COLO668 (cell line): ENCODE measurements around the gene LRRC8C.

Experiments used
- DNase-seq: peaks from one replicate; lab custom pipeline; 2025; ENCODE audit not compliant: unreplicated experiment; lab: John Stamatoyannopoulos, UW

The LRRC8C gene

DNA sequence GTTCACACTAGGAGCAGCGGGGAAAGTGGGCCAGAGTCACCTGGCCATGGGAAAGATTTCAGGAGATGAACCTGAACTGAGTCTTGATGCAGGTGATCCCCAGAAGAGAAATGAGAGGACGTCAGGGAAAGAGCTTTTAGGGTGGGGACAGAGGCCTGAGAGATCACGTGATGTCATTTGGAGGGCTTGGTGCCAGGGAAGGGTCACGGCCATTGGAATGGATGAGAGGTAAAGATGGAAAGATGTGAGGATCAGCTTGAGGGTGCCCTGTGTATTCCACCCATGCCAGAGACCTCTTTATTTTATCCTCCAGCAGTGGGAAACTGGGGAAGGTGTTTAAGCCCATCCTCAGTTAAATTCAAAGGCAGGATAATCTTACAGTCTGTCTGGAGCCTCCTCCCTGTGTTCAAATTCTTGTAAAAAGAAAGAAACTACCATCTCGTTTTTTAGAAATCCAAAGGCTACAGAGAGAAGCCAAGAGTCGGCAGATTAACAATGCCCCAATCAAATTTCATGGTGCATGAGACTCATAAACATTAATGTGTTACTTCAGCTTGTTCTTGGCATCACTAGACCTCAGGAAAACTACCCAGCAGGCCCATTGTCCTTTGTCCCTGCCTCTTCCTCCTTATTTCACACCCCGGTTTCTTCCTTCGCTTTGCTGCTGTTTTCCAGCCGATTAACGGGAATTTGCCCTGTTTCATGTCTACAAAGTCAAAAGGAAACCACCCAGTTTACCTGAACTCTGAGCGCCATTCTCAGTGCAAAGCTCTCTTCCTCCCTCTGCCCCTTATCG, 94.8 kb downstream of the LRRC8C start:
- no peak for DNase-seq

DNA sequence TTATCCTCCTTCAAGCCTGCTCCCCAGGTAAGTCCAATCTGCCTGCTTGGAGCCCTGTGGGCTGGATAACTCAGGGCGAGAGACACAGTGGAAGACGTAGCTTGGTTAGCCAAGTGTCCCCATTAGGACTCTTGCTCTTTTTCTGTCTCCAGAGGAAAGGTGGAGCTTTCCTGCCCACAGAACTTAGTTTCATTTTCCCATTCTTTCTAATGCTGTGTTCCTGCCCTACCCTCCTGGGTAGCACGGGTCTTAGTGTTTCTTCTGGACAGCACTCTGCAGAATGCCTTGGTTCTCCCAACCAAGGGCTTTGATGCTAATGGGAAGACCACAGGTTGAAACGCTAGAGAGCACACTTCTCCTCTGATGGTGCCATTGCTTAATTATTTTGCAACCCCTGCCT, 95.5 kb downstream of the LRRC8C start:
- DNase-seq = no peak

DNA sequence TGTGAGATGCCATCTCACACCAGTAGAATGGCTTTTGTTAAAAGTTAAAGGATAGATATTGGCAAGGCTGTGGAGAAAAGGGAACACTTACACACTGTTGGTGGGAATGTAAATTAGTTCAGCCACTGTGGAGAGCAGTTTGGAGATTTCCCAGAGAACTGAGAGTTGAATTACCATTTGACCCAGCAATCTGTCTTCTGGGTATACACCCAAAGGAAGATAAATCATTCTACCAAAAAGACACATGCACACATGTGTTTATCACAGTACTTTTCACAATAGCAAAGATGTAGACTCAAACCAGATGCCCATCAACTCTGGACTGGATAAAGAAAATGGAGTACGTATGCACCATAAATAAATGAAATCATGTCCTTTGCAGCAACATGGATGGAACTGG, 99.3 kb downstream of the LRRC8C start:
- DNase-seq = no peak

DNA sequence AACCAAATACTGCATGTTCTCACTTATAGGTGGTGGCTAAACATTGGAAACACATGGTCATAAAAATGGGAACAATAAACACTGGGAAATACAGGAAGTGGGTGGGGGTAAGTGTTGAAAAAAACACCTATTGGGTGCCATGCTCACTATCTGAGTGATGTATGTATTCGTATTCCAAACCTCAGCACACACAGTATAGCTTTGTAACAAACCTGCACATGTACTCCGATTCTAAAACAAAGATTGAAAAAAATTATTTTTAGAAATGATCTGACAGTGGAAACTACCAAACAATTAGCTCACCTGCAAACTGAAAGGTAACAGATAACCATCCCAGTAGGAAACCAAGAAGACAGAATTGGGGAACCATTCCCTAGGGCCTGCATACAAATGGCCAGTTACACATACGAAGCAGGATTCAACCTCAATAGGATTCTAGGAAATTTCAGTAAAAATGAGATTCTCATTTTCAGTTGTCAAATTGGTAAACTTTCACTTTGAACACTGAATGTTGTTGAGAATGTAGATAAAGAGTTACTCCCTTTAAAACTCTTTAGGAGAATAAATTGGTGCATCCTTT, 99.8 kb downstream of the LRRC8C start:
- no peak for DNase-seq

DNA sequence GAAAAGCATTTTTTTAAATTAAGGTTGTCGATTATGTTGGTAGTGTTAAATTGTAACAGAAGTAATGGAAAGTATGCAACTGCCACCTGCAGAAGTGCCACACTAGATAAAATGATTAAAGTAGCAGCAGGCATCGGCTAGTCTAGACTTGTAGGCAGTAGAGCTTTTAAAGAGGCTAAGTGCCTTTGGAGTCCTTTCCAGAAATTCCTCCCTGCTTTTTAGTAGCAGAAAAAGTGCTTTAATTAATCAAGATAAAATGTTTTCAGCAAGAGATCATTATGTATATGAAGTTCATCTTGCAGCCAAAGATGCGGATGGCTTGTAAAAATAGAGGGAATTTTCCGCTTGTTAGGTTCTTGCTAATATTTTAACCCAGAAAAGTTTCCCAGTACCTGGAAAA, 100.8 kb downstream of the LRRC8C start:
- no peak for DNase-seq

DNA sequence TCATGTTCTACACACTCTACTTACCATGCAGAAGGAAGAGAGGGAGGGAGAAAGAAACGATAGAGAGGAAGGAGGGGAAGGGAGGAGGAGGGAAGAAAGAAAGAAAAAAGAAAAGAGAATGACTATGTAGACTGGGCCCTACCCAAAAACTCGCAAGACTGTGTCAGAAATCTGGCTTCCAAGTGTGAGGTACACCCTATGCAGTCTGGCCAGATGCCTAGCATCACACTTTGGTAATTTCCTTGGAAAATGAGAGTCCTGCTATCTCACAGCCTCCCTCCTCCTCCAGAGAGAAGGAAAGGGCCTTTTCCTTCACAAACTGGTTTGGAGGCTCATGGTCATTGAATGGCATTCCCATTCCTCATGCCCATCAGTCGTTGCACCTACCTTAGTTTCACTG, 101.5 kb downstream of the LRRC8C start:
- DNase-seq = no peak

DNA sequence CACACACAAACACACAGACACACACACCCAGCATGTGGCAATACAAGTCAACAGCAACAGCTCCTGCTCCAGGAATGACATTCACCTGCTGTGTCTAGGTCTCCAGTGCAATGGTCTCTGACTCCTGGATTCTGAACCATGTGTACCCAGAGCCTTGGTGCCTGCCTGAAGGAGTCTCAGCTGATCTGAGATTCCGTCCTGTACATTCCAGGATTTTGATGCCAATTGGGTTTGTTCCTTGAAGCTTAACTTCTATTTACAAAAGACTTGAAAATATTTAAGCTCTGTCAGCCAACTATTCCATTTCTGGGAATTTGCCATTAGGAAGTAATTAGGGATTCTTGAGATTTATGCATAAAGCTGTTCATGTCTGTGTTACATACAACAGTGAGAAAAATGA, 102.6 kb downstream of the LRRC8C start:
- no peak for DNase-seq

DNA sequence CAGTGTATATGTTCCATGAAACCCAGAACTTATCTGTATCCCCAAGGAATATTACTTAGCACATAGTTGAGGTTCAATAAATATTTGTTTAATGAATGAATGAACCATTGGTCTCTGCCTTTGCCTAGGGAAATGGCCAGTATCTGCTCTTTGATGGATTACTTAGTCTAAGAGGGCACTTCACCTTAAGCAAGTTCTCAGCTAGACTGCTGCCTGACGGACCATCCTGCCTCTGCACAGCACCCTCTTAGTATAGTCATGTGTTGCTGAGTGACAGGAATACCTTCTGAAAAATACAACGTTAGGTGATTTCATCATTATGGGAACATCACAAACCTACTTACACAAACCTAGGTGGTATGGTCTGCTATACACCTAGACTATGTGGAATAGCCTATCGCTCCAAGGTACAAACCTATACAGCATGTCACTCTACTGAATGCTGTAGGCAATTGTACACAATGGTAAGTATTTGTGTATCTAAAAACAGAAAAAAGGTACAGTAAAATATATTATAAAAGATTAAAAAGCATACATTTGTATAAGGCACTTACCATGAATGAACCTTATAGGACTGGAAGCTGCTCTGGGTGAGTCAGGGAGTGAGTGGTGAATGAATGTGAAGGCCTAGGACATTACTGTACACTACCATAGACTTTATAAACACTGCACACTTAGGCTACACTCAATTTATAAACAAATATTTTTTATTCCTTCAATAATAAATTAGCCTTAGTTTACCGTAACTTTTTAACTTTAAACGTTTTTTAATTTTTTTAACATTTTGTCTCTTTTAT, 104.2 kb downstream of the LRRC8C start:
- DNase-seq = no peak

DNA sequence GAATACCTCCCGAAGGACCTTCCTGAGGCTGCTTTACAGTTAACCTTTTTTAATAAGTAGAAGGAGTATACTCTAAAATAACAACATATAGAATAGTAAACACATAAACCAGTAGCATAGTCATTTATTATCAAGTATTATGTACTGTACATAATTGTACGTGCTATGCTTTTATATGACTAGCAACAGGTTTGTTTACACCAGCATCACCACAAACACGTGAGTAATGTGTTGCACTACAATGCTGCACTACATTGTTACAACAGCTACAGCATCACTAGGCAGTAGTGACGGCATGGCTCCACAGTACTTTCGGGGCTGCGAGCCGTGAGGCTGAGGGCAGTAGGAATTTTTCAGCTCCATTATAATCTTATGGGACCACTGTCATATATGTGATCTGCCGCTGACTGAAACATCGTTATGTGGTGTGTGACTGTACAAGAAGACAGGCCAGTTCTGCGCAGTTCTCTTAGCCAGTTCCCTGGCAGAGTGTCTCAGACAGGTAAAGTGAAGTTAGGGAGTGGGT, 105.1 kb downstream of the LRRC8C start:
- no peak for DNase-seq

DNA sequence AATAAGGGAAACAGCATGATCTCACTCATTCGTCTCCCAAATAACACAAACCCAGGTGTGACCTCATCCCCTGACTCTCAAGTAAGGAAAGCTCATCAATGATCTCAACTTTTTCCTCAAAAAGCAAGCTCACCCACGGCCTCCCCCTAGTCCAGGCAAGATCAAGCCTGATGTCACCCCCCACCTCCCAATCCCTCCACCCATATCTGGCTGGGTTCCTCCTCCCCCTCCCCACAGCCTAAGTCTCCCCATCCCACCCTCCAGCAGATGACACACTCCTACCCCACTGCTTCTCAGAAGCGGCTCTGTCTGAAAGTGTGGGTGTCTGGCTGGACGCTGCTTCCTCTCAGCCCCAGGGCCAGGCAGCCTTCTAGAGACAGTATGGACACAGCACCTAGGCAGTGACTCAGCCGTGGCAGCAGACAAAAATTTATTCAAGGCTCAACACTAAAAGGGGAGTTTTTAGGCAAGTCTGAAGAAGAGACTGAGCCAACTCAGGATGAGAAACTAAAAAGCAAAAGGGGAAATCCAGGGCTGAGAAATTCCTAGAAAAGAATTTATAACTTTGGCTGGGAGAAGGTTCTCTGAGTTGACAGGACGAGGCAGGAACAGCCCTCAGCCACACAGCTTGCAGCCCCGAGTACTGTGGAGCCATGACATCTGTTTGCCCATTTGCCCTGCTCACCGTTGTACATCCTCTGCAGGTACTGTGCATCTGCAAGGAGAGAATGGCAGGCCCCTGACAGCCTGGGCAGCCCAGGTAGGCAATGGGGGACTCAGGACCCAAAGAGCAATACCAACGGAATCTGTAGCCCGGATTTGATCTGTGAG, 106.3 kb downstream of the LRRC8C start:
- no peak for DNase-seq

DNA sequence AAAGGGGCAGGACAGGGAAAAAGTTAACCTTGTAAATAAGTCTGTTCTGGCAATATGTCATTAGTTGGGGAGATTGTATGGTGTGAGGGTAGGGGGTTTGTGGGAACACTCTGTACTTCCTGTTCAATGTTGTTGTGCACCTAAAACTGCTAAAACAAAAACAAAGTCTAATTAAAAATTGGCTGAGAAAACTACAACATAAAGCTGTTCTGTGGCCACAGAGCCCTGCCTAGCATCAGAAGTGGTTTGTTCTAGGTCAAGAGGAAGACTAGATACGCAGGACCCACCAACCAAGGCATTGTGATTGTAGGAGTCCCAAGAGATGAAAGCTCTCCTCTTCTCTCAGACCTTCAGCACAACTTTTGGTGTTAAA, 106.9 kb downstream of the LRRC8C start:
- DNase-seq = no peak

DNA sequence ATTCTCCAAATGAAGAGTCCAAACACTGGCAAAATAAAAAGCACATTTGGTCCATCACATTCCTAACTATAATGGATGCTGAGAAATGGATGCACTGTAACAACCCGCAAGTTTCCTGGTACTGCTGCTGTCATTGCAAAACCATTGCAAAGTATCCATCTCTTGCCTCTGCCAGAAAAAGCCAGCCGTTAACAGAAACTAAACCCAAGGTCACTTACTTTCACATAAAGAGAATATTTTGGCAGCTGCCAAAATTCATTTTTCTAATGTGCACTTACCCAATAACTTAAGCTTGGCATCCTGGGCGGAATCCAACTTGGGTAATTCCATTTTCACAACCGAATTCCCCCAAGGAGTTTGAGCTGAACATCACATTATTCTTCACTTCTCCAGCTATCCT, 110.9 kb downstream of the LRRC8C start:
- DNase-seq = no peak

DNA sequence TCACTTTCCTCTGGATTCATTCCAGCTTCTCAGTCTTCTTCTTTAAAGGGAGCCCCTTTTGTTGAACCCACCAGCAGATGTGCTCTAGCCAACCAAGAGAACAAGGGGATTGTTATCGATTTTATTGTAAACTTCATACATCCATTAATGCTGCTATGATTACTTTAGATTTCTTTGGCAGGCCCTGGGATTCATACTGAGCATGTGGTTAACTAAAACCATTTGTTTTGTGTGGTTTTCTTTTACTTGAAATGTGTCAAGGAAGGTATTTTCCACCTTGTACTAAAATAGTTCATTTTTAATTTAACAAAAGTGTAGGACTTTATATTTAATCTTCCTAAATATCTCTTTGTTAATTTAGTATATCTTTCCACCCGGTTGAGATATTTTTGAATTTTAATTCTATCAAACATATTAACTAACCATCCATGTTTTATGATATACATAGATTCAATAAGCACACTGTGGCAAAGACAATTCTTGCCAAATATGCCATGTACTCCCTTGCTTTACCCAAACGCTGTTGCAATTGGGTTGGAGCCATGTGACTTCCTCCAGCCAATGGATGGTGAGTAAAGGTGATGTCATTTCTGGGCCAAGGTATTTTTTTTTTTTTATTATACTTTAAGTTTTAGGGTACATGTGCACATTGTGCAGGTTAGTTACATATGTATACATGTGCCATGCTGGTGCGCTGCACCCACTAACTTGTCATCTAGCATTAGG, 113.7 kb downstream of the LRRC8C start:
- no peak for DNase-seq

DNA sequence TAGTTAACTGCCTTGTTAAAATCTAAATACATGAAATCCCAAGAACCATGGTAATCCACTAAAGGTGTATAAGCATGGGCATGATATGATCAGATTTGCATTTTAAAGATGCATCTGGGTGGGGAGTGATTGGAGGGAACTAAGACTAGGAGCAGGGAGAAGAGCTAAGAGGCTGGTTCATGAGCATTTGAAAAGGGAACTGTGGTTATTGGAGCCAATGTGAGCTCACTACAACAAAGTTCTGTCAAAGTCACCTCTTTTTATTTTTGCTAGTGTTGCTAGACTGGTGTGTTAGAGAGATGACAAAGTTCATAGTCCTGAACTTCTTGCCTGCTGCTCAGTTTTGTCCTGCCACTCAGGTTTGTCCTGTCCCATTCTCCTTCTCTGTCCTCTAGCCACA, 120.8 kb downstream of the LRRC8C start:
- no peak for DNase-seq

DNA sequence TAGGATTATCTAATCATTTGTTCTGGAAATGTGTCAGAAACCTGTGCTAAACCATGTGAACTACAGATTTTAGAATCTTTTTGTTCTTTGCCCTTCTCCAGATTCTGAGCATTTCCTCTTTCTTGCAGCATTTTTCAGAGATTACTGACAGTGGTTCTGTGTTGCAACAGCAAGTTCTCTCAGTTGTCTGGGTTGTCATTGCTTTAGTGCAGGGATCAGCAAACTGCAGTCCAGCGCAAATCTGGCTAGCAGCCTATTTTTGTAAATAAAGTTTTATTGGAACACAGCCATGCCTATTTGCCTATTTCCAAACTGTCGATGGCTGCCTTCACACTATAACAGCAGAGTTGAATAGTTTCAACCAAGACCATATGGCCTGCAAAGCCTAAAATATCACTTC, 121.6 kb downstream of the LRRC8C start:
- no peak for DNase-seq

DNA sequence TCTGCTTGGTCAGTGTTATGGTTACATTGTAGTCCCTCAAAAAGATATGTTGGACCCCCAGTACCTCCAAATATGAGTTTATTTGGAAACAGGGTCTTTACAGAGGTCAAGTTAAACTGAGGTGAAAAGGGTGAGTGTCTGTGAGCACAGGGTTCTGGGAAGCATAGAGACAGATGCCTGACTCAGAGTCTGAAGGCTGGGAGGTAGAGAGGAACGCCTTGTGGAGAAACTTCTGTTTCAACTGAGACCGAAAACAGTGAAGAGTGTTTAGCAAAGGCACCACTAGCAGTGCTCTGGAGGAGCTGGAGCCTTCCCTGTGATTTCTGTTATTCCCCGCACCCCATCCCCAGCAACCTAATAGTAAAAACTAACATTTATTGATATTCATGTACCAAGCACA, 122.7 kb downstream of the LRRC8C start:
- no peak for DNase-seq

DNA sequence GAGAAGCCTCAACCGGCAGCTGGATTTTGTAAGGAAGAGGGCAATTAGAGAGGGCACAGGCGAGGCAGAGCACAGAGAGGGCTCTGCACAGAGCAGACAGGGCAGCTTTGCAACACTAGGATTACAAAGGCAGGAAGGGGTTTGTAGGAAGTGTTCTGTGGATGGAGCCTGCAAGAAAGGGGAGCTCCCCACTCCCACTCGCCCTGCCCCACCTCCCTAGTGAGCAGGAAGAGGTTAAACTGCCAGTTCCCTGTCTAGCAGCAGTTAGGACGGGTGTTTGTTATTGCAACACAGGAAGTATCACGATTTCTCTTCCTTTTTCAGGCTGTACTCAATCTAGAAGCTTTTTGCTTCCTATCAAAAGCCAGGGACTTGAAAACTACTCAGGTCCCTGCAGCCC, 124.6 kb downstream of the LRRC8C start:
- DNase-seq = no peak

DNA sequence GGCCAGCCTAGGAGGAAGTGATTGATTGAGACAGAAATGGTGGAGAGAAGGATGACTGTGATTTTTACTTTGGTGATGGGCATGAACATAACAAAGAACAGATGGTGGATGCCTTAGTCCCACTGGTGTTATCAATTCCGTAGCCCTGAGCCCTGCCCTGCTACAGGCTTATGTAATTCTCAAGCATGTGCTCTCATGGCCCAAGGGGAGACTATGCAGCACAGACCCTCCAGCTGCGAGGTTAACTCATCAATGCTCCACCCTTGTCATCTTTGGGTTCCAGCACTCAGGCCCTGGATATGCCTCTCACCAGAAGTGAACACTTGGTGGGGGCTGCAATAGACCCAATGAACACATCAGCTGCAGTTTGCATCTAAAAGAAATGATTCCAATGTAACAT, 125.2 kb downstream of the LRRC8C start:
- DNase-seq = no peak

DNA sequence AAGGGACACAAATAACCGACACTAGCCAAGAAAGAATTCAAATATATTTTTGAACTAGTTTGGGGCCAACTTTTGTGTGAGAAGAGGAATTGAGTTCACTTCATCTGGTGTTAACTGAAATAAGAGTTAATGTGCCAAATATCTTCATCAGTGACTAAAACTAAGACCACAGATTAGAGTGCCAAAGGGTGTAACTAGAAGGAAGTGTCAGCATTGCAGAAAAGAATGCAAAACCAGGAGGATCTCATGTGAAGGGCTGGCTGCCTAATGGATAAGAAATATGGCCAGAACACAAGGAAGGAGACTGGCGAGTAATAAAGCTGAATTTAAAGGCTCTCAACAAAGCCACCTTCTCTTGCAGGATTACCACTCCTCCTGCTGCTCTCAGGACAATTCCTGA, 126.1 kb downstream of the LRRC8C start:
- DNase-seq = no peak

DNA sequence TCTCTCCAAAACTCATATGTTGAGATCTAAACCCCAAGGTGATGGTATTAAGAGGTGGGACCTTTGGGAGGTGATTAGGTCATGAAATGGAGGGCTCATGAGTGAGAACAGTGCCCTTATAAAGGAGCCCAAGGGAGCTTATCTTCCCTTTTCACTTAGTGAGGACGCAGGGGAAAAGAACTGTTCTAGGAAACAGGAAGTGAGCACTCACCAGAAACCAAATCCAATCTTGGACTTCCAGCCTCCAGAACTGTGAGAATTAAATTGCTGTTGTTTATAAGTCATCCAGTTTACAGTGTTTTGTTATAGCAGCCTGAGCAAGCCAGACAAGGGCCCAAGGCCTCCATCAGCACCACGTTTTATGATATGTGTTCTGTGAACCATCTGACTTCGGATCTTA, 127.6 kb downstream of the LRRC8C start:
- DNase-seq = no peak

DNA sequence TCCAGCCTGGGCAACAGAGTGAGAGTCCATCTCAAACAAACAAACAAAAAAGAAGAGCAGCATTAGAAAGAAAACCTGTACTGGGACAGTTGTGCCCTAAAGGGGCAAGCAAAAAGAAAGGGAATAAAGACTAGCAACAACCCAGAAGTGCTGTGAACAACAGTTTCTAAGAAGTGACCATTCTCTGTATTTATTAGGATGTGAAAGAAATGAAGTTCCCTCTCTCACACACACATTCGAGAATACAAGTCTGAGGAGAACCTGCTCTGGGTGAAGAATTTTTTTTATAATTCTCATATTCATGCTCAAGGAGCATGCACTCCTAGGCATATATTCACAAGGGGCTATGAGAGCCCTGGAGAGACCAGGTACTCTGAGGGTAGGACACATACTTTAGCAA, 128.4 kb downstream of the LRRC8C start:
- no peak for DNase-seq
